Measurements from ENCODE around the gene HOXA6. TPM values are rescaled to one million over a fixed set of nuclear protein-coding genes. Genes with fewer than 3 reads are reported as not detected.

Gene HOXA6
- total RNA-seq, 1 experiment from 2014 or later = 12.4 TPM

DNA sequence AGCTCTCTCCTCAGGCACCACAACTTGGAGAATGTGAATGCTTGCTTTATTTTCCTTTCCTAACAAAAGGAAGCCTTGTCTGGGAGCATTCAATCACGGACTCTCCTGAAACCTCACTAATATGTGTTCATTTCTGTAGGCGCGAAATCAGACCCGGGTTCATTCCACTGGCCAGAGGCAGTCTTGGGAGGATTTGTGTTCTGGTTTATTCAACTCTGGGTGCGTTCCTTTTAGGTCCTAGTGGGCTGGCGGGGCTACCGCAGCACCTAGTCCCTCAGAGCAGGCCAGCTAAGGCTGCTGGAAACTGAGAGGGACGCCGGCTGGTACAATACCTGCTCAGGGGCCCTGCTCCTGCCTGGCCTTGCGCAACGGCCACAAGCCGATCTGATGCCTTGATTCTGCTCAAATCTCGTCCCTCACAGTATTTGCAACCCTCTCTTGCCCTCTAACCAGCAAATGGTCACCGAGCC, 24.5 kb downstream of the HOXA6 start:
- BruUV-seq (replicated peaks) = no TSS peak
- Mint-ChIP-seq H3K27me3 (ENCODE audit: unreplicated experiment) (no peaks in the 10 kb centered on the region), H3K9me3 (ENCODE audit: low read depth, unreplicated experiment) (no peaks in the 10 kb centered on the region), H3K36me3 (ENCODE audit: insufficient read depth, unreplicated experiment) (peaks cover 37% of the 10 kb centered on the region), H3K4me1 (ENCODE audit: low read depth, unreplicated experiment) (peaks cover 67% of the 10 kb centered on the region), H3K4me3 (ENCODE audit: low read depth, unreplicated experiment) (peak overlapping the region; percentile 83), H3K27ac (ENCODE audit: unreplicated experiment) (peak overlapping the region; percentile 67)
- CTCF ChIA-PET = interaction anchor here (0.6 to 0.8 kb wide), 3 partner anchors 47 to 881 kb away, joined by 3 to 14 read pairs (median 3); no protein-coding TSS in a partner anchor
- intact Hi-C loops (cut with micrococcal nuclease; ENCODE audit: unreplicated experiment) = loop anchor here (5.0 kb wide), 1 partner anchor 76 kb away; no protein-coding TSS in a partner anchor
- TF ChIP-seq CTCF (IDR thresholded peaks at IDR 0.05; ENCODE audit: unreplicated experiment) = no peak
- DNase-seq = peak; percentile 33

DNA sequence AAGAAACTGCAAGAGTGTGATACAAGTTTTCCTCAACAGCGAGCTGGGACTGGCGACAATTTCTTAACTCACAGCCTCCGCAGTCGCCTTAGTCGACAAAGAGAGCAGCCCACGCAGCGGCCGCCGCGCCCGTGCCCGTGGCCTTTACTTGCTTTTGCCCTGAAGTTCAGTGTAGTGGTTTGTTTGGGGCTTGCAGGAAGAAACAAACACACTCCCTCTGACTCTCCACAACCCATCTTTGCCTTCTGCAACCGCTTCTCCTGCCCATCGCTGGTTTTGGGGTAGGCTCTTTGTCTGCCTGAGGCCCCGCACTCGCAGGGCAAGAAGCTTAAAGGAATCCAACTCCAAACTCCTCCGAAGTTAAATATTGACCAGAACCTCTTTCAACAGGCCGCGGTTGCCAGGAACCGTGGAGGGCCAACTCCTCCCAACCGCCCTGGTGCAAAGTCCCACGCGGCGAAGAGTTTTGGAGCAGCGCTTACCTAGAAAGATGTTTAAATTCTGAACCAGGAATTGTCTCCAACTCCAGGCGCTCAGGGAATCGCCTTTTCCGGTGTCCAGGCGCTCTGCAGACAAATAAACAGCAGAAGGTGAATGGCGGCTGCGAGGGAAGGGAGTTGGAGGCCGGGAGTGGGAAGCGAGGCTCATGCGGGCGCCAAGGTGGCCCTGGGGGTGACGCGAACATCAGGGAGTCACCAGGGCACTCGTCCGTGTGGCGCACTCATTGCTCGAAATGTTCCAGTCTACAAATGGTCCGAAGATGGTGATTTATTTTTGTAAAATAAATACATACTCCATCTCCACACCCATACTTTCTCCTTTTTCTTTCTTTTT, 25.3 kb downstream of the HOXA6 start:
- Mint-ChIP-seq H3K27me3 (ENCODE audit: unreplicated experiment) (no peaks in the 10 kb centered on the region), H3K4me3 (ENCODE audit: low read depth, unreplicated experiment) (peak overlapping the region; percentile 83), H3K36me3 (ENCODE audit: insufficient read depth, unreplicated experiment) (peaks cover 43% of the 10 kb centered on the region), H3K4me1 (ENCODE audit: low read depth, unreplicated experiment) (peaks cover 60% of the 10 kb centered on the region), H3K27ac (ENCODE audit: unreplicated experiment) (peak overlapping the region; percentile 67), H3K9me3 (ENCODE audit: low read depth, unreplicated experiment) (no peaks in the 10 kb centered on the region)
- DNase-seq = peak; percentile 71
- TF ChIP-seq CTCF (IDR thresholded peaks at IDR 0.05; ENCODE audit: unreplicated experiment) = no peak
- BruUV-seq (replicated peaks) = TSS peak; percentile 61
- intact Hi-C loops (cut with micrococcal nuclease; ENCODE audit: unreplicated experiment) = loop anchor here (5.0 kb wide), 1 partner anchor 75 kb away; no protein-coding TSS in a partner anchor
- CTCF ChIA-PET = interaction anchor here (0.6 to 1.7 kb wide), 5 partner anchors 46 to 880 kb away, joined by 3 to 14 read pairs (median 3); no protein-coding TSS in a partner anchor

GRCh38 chr7:27121684-27122076, 25.9 kb downstream of the HOXA6 start:
- Mint-ChIP-seq H3K9me3 (ENCODE audit: low read depth, unreplicated experiment) (no peaks in the 10 kb centered on the region), H3K4me3 (ENCODE audit: low read depth, unreplicated experiment) (peak overlapping the region; percentile 83), H3K36me3 (ENCODE audit: insufficient read depth, unreplicated experiment) (peaks cover 46% of the 10 kb centered on the region), H3K27me3 (ENCODE audit: unreplicated experiment) (no peaks in the 10 kb centered on the region), H3K4me1 (ENCODE audit: low read depth, unreplicated experiment) (peaks cover 60% of the 10 kb centered on the region), H3K27ac (ENCODE audit: unreplicated experiment) (peak overlapping the region; percentile 67)
- intact Hi-C loops (cut with micrococcal nuclease; ENCODE audit: unreplicated experiment) = loop anchor here (5.0 kb wide), 1 partner anchor 74 kb away; no protein-coding TSS in a partner anchor
- TF ChIP-seq CTCF (IDR thresholded peaks at IDR 0.05; ENCODE audit: unreplicated experiment) = no peak
- no TSS peak for BruUV-seq (replicated peaks)
- CTCF ChIA-PET = interaction anchor here (1.7 kb wide), 1 partner anchor 528 kb away, joined by 3 read pairs; no protein-coding TSS in a partner anchor
- DNase-seq = no peak

- H3K4me1 Mint-ChIP-seq (ENCODE audit: low read depth, unreplicated experiment) = peaks cover 67% of the 10 kb centered on the region
- no peaks in the 10 kb centered on the region for H3K9me3 Mint-ChIP-seq (ENCODE audit: low read depth, unreplicated experiment)
- no peak for TF ChIP-seq CTCF (IDR thresholded peaks at IDR 0.05; ENCODE audit: unreplicated experiment)
- DNase-seq = no peak
- peaks cover 63% of the 10 kb centered on the region for H3K36me3 Mint-ChIP-seq (ENCODE audit: insufficient read depth, unreplicated experiment)
- H3K27ac Mint-ChIP-seq (ENCODE audit: unreplicated experiment) = no peak overlapping the region
- CTCF ChIA-PET = interaction anchor here (0.5 to 1.7 kb wide), 3 partner anchors 14 to 256 kb away, joined by 3 to 12 read pairs (median 6); no protein-coding TSS in a partner anchor
- intact Hi-C loops (cut with micrococcal nuclease; ENCODE audit: unreplicated experiment) = no loop called here
- H3K4me3 Mint-ChIP-seq (ENCODE audit: low read depth, unreplicated experiment) = no peak overlapping the region
- H3K27me3 Mint-ChIP-seq (ENCODE audit: unreplicated experiment) = no peaks in the 10 kb centered on the region
- no TSS peak for BruUV-seq (replicated peaks)
These were observed 28.1 kb downstream of the HOXA6 start for GRCh38 chr7:27119412-27119911.
